AG09319 (cell line): ENCODE data around the gene BSN.

Source experiments
- DNase-seq: peaks from one replicate; pipeline ENCODE4 v3.0.0-alpha.2; 2010; ENCODE audit warnings: low read depth; ENCODE audit errors: extremely low read depth
- TF ChIP-seq, protein P1 (sequence below): IDR thresholded peaks from 2 replicates; pipeline ENCODE4 v1.5.1; 2011; ENCODE audit warnings: low read depth, mild to moderate bottlenecking, inconsistent platforms, low read length, moderate library complexity

The BSN gene

DNA sequence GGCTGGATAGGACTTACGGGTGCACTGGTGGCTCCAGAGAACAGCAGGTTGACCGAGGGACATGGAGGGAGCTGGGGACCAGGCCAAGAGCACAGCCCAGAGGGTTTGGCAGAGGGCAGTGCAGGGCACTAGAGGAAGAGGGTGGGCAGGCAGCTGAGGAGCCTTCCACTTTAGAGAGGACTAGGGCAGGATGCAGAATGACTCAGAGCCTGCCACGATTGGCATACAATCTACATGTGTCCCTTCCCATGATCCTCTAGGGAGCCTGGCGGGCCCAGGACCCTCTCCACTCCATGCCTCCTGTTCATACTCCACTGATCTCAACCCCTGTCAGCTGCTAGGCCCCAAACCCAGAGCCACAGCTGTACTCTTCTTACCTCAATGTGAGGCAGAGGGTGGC is 105.5 kb downstream of the BSN start:
- TF ChIP-seq, protein P1, sequence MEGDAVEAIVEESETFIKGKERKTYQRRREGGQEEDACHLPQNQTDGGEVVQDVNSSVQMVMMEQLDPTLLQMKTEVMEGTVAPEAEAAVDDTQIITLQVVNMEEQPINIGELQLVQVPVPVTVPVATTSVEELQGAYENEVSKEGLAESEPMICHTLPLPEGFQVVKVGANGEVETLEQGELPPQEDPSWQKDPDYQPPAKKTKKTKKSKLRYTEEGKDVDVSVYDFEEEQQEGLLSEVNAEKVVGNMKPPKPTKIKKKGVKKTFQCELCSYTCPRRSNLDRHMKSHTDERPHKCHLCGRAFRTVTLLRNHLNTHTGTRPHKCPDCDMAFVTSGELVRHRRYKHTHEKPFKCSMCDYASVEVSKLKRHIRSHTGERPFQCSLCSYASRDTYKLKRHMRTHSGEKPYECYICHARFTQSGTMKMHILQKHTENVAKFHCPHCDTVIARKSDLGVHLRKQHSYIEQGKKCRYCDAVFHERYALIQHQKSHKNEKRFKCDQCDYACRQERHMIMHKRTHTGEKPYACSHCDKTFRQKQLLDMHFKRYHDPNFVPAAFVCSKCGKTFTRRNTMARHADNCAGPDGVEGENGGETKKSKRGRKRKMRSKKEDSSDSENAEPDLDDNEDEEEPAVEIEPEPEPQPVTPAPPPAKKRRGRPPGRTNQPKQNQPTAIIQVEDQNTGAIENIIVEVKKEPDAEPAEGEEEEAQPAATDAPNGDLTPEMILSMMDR, result no peak

GRCh38 chr3:49661281-49661680 is 107.0 kb downstream of the BSN start:
- DNase-seq, result no peak
- TF ChIP-seq, protein P1, result no peak

More for the DNA sequence above, 105.5 kb downstream of the BSN start:
- DNase-seq, result no peak

GRCh38 chr3:49662021-49662420 is 107.7 kb downstream of the BSN start:
- DNase-seq, result no peak
- TF ChIP-seq, protein P1, result no peak

- TF ChIP-seq, protein P1, result no peak
- no peak for DNase-seq
These were observed 108.6 kb downstream of the BSN start for GRCh38 chr3:49662720-49663413.

DNA sequence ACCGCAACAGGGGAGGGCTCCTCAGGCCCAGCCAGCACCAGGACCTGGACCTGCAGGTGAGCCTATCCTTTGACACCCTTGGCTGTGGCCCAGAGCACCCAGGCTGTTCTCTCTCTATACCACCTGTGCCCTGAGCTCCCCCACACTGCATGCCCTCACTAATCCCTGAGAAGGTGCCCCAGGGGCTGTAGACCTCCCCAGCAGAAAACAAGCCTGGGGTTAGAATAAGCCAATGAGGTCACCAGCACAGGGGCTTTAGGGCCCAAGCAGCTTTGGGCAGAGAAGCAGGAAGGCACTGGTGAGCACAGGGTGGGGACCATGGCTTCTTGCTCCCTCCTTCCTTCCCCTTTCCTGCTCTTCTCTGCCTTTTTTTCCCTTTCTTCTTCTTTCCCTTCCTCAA is 109.6 kb downstream of the BSN start:
- DNase-seq, result no peak
- TF ChIP-seq, protein P1, result no peak

GRCh38 chr3:49664300-49664699 is 110.0 kb downstream of the BSN start:
- no peak for DNase-seq
- TF ChIP-seq, protein P1, result no peak

GRCh38 chr3:49665822-49666519 is 111.7 kb downstream of the BSN start:
- TF ChIP-seq, protein P1, result no peak
- no peak for DNase-seq
